Measurements from ENCODE around the gene PLPPR1. TPM values are rescaled to one million over a fixed set of nuclear protein-coding genes. Genes with fewer than 3 reads are reported as not detected.

The PLPPR1 gene
- total and polyA plus RNA-seq, 2 experiments from 2014 or later = 1.3 to 3.7 TPM

- no peaks in the 10 kb centered on the region for H4K20me1 ChIP-seq (replicated peaks; ENCODE audit: insufficient read depth)
- Mint-ChIP-seq H3K9me3 (peaks cover 11% of the 10 kb centered on the region), H3K4me1 (peaks cover 41% of the 10 kb centered on the region), H3K4me3 (no peak overlapping the region), H3K27me3 (ENCODE audit: insufficient read depth, low read depth, poor library complexity) (peaks cover 3% of the 10 kb centered on the region), H3K36me3 (ENCODE audit: low read depth) (peaks cover 10% of the 10 kb centered on the region; the same call in 2 of the 3 replicates), H3K27ac (no peak overlapping the region)
- H3K27ac ChIP-seq (ENCODE audit: low read depth) = no peak overlapping the region
- H3K79me2 ChIP-seq (replicated peaks; ENCODE audit: insufficient read depth) = no peaks in the 10 kb centered on the region
- H3K4me3 ChIP-seq = no peak overlapping the region
- peaks cover 48% of the 10 kb centered on the region for H3K4me1 ChIP-seq (ENCODE audit: insufficient read depth)
- H3K27me3 ChIP-seq (ENCODE audit: insufficient read depth) = no peaks in the 10 kb centered on the region
- no peaks in the 10 kb centered on the region for H3F3A ChIP-seq (replicated peaks; ENCODE audit: low read depth)
- H3K4me2 ChIP-seq = peak overlapping the region; percentile 61; the same call in 1 of the 2 replicates
- H2AFZ ChIP-seq = no peak overlapping the region
- TF ChIP-seq NANOG (IDR thresholded peaks at IDR 0.05; ENCODE audit: borderline replicate concordance) = no peak
- H3K9me2 ChIP-seq (ENCODE audit: insufficient read depth) = 0 out of 2 replicates have a peak, but pooled peaks cover 3% of the 10 kb centered on the region
- ATAC-seq (peak; percentile 72), DNase-seq (ENCODE audit: low spot score) (peak; percentile 14)
- no peaks in the 10 kb centered on the region for H3K36me3 ChIP-seq (ENCODE audit: insufficient read depth)
Measured at GRCh38 chr9:101083448-101084202, 55.1 kb downstream of the PLPPR1 start.

- no peaks in the 10 kb centered on the region for H3K36me3 Mint-ChIP-seq (ENCODE audit: low read depth)
- H3K27me3 Mint-ChIP-seq (ENCODE audit: insufficient read depth, low read depth, poor library complexity) = peaks cover 2% of the 10 kb centered on the region
- no peak overlapping the region for H3K4me3 ChIP-seq
- peak overlapping the region; percentile 64 for H3K4me2 ChIP-seq
- 0 out of 2 replicates have a peak, but pooled peaks cover 3% of the 10 kb centered on the region for H3K9me2 ChIP-seq (ENCODE audit: insufficient read depth)
- H3K27ac Mint-ChIP-seq = no peak overlapping the region; the same call in 1 of the 2 replicates
- no peaks in the 10 kb centered on the region for H3K36me3 ChIP-seq (ENCODE audit: insufficient read depth)
- H3K4me1 Mint-ChIP-seq = peaks cover 32% of the 10 kb centered on the region
- ATAC-seq = no peak
- H3K79me2 ChIP-seq (replicated peaks; ENCODE audit: insufficient read depth) = no peaks in the 10 kb centered on the region
- no peak overlapping the region for H3K4me3 Mint-ChIP-seq
- H3K9me3 Mint-ChIP-seq = no peaks in the 10 kb centered on the region
- H3F3A ChIP-seq (replicated peaks; ENCODE audit: low read depth) = no peaks in the 10 kb centered on the region
- H3K27ac ChIP-seq (ENCODE audit: low read depth) = no peak overlapping the region
- no peak overlapping the region for H2AFZ ChIP-seq
- TF ChIP-seq CREB1 (CRISPR knock-in tag; IDR thresholded peaks at IDR 0.05; ENCODE audit: low read depth) = no peak
- TF ChIP-seq EZH2phosphoT487 (IDR thresholded peaks at IDR 0.05; ENCODE audit: unreplicated experiment) = no peak
- TF ChIP-seq NANOG (IDR thresholded peaks at IDR 0.05; ENCODE audit: borderline replicate concordance) = no peak
- no peak for TF ChIP-seq ZNF462 (CRISPR knock-in tag; IDR thresholded peaks at IDR 0.05)
- no peak for TF ChIP-seq REST (IDR thresholded peaks at IDR 0.05; ENCODE audit: unreplicated experiment)
- TF ChIP-seq EZH2 (IDR thresholded peaks at IDR 0.05; ENCODE audit: low read depth, unreplicated experiment) = no peak
- H3K4me1 ChIP-seq (ENCODE audit: insufficient read depth) = peaks cover 37% of the 10 kb centered on the region
- no peaks in the 10 kb centered on the region for H4K20me1 ChIP-seq (replicated peaks; ENCODE audit: insufficient read depth)
- DNase-seq (ENCODE audit: low spot score) = no peak
- H3K27me3 ChIP-seq (ENCODE audit: insufficient read depth) = no peaks in the 10 kb centered on the region
Measured at GRCh38 chr9:101087426-101087825, 58.9 kb downstream of the PLPPR1 start.

Measured in GM23338 (cell line).